ENCODE measurements around the gene GOLGA1. TPM values are rescaled to one million over a fixed set of nuclear protein-coding genes. Genes with fewer than 3 reads are reported as not detected.

Gene GOLGA1
- total and polyA plus RNA-seq, 4 donors = 7.9 to 20.4 (median 13.3) TPM

DNA sequence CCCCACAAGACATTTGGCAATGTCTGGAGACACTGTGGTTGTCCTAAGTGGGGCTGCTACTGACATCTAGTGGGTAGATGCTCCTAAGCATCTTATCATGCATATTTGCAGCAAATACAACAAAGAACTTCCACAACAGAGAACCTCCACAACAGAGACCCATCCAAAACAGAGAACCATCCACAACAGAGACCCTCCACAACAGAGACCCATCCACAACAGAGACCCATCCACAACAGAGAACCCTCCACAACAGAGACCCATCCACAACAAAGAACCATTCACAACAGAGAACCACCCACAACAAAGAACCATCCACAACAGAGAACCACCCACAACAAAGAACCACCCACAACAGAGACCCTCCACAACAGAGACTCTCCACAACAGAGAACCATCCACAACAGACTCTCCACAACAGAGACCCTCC is 46.1 kb downstream of the GOLGA1 start:
- Histone ChIP-seq H3K27ac (ENCODE audit: low read depth in 1 of 2, low read length in 2 of 2) (no peak overlapping the region), H3K4me1 (ENCODE audit: control insufficient read depth in 1 of 2, insufficient read depth in 2 of 2, low read length in 2 of 2) (no peaks in the 10 kb centered on the region), H3K36me3 (ENCODE audit: control insufficient read depth in 1 of 2, insufficient read depth in 2 of 2, low read length in 1 of 2) (peaks cover 4 to 10% of the 10 kb centered on the region in 2 donors), H3K9me3 (ENCODE audit: control insufficient read depth, low read length) (no peaks in the 10 kb centered on the region), H3K4me3 (ENCODE audit: low read length in 2 of 2) (no peak overlapping the region), H3K27me3 (ENCODE audit: control insufficient read depth in 1 of 2, insufficient read depth in 2 of 2, low read length in 1 of 2) (no peaks in the 10 kb centered on the region)
- intact Hi-C loops (cut with DNase I) = no loop called here
- ATAC-seq (ENCODE audit: low FRiP score) = no peak
- DNase-seq = no peak

DNA sequence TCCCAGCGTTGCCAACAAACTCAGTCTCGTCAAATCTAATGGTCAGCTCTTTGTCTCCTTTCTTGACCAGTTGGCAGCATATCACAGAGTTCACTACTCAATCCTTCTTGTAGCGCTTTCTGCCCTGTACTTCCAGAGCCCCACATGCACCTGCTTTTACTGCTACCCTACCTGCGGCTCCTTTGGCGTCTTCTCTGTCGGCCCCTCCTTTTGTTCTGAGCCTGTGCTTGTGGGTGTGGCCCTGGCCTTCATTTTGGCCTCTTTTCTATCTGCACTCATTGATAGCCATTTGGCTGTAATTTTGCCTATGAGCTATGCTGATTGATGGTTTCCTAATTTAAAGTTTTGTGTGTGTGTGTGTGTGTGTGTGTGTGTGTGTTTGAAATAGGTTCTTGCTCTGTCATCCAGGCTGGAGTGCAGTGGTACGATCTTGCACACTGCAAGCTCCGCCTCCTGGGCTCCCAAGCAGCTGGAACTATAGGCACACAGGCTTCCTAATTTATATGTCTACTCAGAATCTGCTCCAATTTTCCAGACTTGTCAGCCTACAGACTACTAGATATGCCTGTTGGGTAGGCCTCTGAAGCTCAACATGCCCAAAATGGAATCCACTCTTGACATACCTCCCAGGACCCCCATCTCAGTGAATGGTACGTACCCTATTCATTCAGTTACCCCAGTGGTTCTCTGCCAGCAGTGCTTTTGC is 46.7 kb downstream of the GOLGA1 start:
- Histone ChIP-seq H3K36me3 (ENCODE audit: control insufficient read depth in 1 of 2, insufficient read depth in 2 of 2, low read length in 1 of 2) (peaks cover 6 to 10% of the 10 kb centered on the region in 2 donors), H3K27ac (ENCODE audit: low read depth in 1 of 2, low read length in 2 of 2) (no peak overlapping the region), H3K9me3 (ENCODE audit: control insufficient read depth, low read length) (no peaks in the 10 kb centered on the region), H3K4me3 (ENCODE audit: low read length in 2 of 2) (no peak overlapping the region), H3K27me3 (ENCODE audit: control insufficient read depth in 1 of 2, insufficient read depth in 2 of 2, low read length in 1 of 2) (no peaks in the 10 kb centered on the region), H3K4me1 (ENCODE audit: control insufficient read depth in 1 of 2, insufficient read depth in 2 of 2, low read length in 2 of 2) (no peaks in the 10 kb centered on the region)
- no peak for ATAC-seq (ENCODE audit: low FRiP score)
- DNase-seq = peak in 1 of 2 donors; percentile 34
- 84 to 86% methylated on average over 9 of the region's 9 CpGs for WGBS, 2 donors
- intact Hi-C loops (cut with DNase I) = no loop called here

DNA sequence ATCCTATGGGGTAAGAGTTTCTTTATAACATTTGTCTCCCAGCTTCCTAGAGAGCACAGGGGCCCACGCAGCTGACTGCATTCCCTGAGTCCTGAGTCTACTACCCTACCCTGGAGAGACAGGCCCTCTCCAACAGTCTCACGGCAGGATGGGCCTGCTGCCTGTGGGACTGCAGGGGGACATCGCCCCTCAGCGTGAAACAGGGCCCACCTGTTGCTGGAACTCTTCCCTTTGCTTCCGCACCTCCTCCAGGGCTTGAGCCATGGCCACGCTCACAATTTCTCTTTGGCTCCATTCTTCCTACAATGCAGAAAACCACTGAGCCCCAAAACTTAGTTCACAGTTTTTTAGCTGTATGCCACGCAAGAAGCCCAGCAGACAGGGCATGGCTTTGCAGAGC is 50.7 kb downstream of the GOLGA1 start:
- H3K27ac ChIP-seq (ENCODE audit: low read depth in 1 of 2, low read length in 2 of 2) = no peak overlapping the region
- no peaks in the 10 kb centered on the region for H3K27me3 ChIP-seq (ENCODE audit: control insufficient read depth in 1 of 2, insufficient read depth in 2 of 2, low read length in 1 of 2)
- no peaks in the 10 kb centered on the region for H3K9me3 ChIP-seq (ENCODE audit: control insufficient read depth, low read length)
- H3K4me3 ChIP-seq (ENCODE audit: low read length in 2 of 2) = no peak overlapping the region
- intact Hi-C loops (cut with DNase I) = no loop called here
- H3K4me1 ChIP-seq (ENCODE audit: control insufficient read depth in 1 of 2, insufficient read depth in 2 of 2, low read length in 2 of 2) = no peaks in the 10 kb centered on the region
- peaks cover 3 to 15% of the 10 kb centered on the region in 2 donors for H3K36me3 ChIP-seq (ENCODE audit: control insufficient read depth in 1 of 2, insufficient read depth in 2 of 2, low read length in 1 of 2)
- DNase-seq (peak in 1 of 2 donors; percentile 43), ATAC-seq (ENCODE audit: low FRiP score) (no peak)
- 95 to 96% methylated on average over 7 of the region's 7 CpGs for WGBS, 2 donors

DNA sequence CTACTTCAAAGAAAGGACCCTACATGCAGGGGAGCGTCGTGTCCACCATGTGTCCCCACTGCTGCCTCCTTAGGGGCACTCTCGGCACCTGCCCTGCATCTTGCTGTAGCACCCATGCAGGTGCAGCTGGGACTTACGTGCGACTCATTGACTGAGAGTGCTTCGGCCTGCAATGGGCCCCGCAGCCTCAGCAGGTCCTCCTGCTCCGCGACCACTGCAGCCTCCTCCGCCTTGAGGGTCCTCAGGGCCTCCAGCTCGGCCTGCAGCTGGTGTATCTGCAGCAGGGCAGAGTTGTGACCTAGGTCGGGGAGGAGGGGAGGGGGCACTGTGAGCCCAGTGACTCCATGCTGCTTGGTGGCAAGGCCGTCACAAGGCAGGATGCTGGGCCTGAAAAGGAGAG is 51.9 kb downstream of the GOLGA1 start:
- no peaks in the 10 kb centered on the region for H3K4me1 ChIP-seq (ENCODE audit: control insufficient read depth in 1 of 2, insufficient read depth in 2 of 2, low read length in 2 of 2)
- H3K36me3 ChIP-seq (ENCODE audit: control insufficient read depth in 1 of 2, insufficient read depth in 2 of 2, low read length in 1 of 2) = peaks cover 3 to 15% of the 10 kb centered on the region in 2 donors
- no peaks in the 10 kb centered on the region for H3K9me3 ChIP-seq (ENCODE audit: control insufficient read depth, low read length)
- DNase-seq (no peak), ATAC-seq (ENCODE audit: low FRiP score) (no peak)
- intact Hi-C loops (cut with DNase I) = no loop called here
- H3K4me3 ChIP-seq (ENCODE audit: low read length in 2 of 2) = no peak overlapping the region
- no peaks in the 10 kb centered on the region for H3K27me3 ChIP-seq (ENCODE audit: control insufficient read depth in 1 of 2, insufficient read depth in 2 of 2, low read length in 1 of 2)
- WGBS, 2 donors = 95 to 98% methylated on average over 13 of the region's 13 CpGs
- no peak overlapping the region for H3K27ac ChIP-seq (ENCODE audit: low read depth in 1 of 2, low read length in 2 of 2)

DNA sequence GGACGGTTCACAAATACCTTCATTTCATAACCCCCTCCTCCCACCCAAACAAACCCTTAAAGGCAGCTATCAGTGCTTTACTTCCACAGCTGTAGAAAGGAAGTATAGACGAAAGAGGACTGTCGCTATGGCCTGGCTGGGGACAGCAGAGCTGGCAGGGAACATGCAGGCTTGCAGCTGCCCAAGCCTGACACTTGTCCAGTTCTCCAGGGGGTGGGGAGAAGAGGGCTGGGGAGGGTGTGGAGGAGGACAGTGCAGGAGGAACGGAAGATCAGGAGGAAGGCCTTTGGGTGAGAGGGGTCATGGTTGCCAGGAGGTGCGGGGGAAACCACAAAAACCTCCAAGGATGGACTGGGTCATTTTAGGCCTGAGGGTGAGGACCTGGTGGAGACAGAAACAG is 53.1 kb downstream of the GOLGA1 start:
- Histone ChIP-seq H3K27me3 (ENCODE audit: control insufficient read depth in 1 of 2, insufficient read depth in 2 of 2, low read length in 1 of 2) (no peaks in the 10 kb centered on the region), H3K27ac (ENCODE audit: low read depth in 1 of 2, low read length in 2 of 2) (no peak overlapping the region), H3K4me3 (ENCODE audit: low read length in 2 of 2) (no peak overlapping the region), H3K9me3 (ENCODE audit: control insufficient read depth, low read length) (no peaks in the 10 kb centered on the region), H3K4me1 (ENCODE audit: control insufficient read depth in 1 of 2, insufficient read depth in 2 of 2, low read length in 2 of 2) (no peaks in the 10 kb centered on the region), H3K36me3 (ENCODE audit: control insufficient read depth in 1 of 2, insufficient read depth in 2 of 2, low read length in 1 of 2) (peaks cover 3 to 15% of the 10 kb centered on the region in 2 donors)
- DNase-seq (no peak), ATAC-seq (ENCODE audit: low FRiP score) (no peak)
- 84 to 89% methylated on average over 5 of the region's 5 CpGs for WGBS, 2 donors
- intact Hi-C loops (cut with DNase I) = no loop called here

DNA sequence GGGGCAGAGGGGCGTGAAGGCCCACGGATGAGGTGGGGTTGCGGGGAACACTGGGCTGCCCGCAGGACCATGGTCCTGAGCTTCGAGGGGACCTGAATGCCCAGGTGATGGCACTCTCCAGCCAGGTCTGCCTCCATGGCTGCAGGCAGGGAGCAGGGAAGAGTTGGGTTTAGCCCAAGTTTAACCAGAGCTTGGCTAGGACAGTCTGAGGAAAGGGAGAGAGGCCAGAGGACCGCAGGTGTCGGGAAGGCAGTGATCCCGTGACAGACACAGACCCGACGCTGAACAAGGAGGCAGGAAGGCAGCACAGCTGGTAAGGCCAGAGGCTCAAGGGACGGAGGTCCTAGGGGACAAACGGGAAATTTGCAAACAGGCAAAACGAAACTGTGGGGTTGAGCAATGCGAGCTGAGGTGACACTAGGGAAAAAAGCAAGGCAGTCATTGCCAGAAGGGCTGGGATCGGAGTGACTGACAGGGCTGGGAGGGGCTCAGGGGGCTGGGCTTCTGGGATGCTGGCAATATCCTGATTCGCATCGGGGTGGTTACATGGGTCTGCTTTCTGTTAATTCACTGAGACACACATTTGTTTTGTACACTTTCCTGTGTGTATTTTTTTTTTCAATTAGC is 53.9 kb downstream of the GOLGA1 start:
- intact Hi-C loops (cut with DNase I) = no loop called here
- no peak for ATAC-seq (ENCODE audit: low FRiP score)
- Histone ChIP-seq H3K4me3 (ENCODE audit: low read length in 2 of 2) (no peak overlapping the region), H3K9me3 (ENCODE audit: control insufficient read depth, low read length) (no peaks in the 10 kb centered on the region), H3K27ac (ENCODE audit: low read depth in 1 of 2, low read length in 2 of 2) (no peak overlapping the region), H3K4me1 (ENCODE audit: control insufficient read depth in 1 of 2, insufficient read depth in 2 of 2, low read length in 2 of 2) (no peaks in the 10 kb centered on the region), H3K27me3 (ENCODE audit: control insufficient read depth in 1 of 2, insufficient read depth in 2 of 2, low read length in 1 of 2) (no peaks in the 10 kb centered on the region), H3K36me3 (ENCODE audit: control insufficient read depth in 1 of 2, insufficient read depth in 2 of 2, low read length in 1 of 2) (peaks cover 3 to 15% of the 10 kb centered on the region in 2 donors)
- WGBS, 2 donors = 88 to 89% methylated on average over 17 of the region's 17 CpGs
- no peak for DNase-seq

DNA sequence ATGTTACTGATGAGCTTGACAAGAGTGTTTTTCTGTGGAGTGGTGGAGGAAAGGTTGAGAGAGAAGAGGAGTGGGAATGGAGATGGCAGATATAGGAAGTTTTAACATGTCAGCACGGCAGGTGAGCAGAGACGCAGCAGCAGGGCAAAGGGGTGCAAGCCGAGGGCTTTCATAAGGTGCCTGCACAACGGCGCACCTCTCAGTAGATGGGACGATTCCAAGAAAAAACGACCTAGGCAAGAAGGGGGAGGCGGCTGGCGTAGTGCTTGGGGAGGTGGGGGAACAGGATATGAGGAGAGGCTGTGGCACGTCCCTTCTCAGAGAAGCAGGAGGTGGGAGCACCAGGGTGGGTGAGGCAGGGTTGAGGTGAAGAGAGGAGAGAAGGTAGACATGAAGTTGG is 54.4 kb downstream of the GOLGA1 start:
- whole genome bisulfite sequencing, 2 donors = 82 to 90% methylated on average over 10 of the region's 10 CpGs

DNA sequence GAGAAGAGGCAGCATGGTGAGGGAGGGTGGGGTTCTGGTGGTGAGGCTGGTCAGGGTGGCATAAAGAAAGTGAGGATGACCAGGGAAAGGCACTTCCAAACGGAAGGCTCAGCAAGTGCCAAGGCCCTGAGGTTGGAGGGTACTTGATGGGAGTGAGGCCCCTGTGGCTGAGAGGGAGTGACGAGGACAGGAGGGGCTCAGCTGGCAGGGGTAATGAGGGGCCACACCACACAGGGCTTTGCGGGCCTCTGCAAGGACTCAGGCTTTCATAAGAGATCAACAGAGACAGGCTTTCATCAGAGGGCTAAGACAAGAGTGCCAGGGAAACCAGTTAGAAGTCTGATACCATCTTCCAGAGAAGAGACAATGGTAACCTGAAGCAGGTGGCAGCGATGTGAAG is 55.3 kb downstream of the GOLGA1 start:
- Histone ChIP-seq H3K9me3 (ENCODE audit: control insufficient read depth, low read length) (no peaks in the 10 kb centered on the region), H3K4me1 (ENCODE audit: control insufficient read depth in 1 of 2, insufficient read depth in 2 of 2, low read length in 2 of 2) (no peaks in the 10 kb centered on the region), H3K4me3 (ENCODE audit: low read length in 2 of 2) (no peak overlapping the region), H3K27ac (ENCODE audit: low read depth in 1 of 2, low read length in 2 of 2) (no peak overlapping the region), H3K36me3 (ENCODE audit: control insufficient read depth in 1 of 2, insufficient read depth in 2 of 2, low read length in 1 of 2) (peaks cover 3 to 15% of the 10 kb centered on the region in 2 donors), H3K27me3 (ENCODE audit: control insufficient read depth in 1 of 2, insufficient read depth in 2 of 2, low read length in 1 of 2) (no peaks in the 10 kb centered on the region)
- DNase-seq (no peak), ATAC-seq (ENCODE audit: low FRiP score) (no peak)
- intact Hi-C loops (cut with DNase I) = no loop called here
- 91 to 96% methylated on average over 4 of the region's 4 CpGs for WGBS, 2 donors

More for the DNA sequence above, 54.4 kb downstream of the GOLGA1 start:
- intact Hi-C loops (cut with DNase I) = no loop called here
- Histone ChIP-seq H3K4me1 (ENCODE audit: control insufficient read depth in 1 of 2, insufficient read depth in 2 of 2, low read length in 2 of 2) (no peaks in the 10 kb centered on the region), H3K4me3 (ENCODE audit: low read length in 2 of 2) (no peak overlapping the region), H3K36me3 (ENCODE audit: control insufficient read depth in 1 of 2, insufficient read depth in 2 of 2, low read length in 1 of 2) (peaks cover 3 to 15% of the 10 kb centered on the region in 2 donors), H3K27me3 (ENCODE audit: control insufficient read depth in 1 of 2, insufficient read depth in 2 of 2, low read length in 1 of 2) (no peaks in the 10 kb centered on the region), H3K9me3 (ENCODE audit: control insufficient read depth, low read length) (no peaks in the 10 kb centered on the region), H3K27ac (ENCODE audit: low read depth in 1 of 2, low read length in 2 of 2) (no peak overlapping the region)
- DNase-seq (no peak), ATAC-seq (ENCODE audit: low FRiP score) (no peak)

DNA sequence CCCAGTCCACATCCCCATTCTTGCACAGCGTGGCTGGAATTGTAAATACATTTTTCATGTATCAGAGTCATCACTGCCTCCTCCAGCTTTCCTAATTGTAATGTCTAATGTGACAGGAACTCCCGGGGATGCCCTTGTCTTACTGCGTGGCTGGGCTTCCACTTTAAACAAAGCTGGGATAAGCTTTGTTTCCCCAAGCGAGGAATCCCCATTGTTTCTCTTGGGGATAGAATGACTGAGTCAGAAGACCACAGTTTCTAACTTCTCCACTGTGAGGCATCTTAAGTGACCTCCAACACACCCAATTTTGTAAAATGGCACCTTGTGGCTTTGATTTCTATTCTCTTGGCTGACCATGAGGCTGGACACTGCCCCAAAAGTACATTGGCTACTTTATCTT is 56.5 kb downstream of the GOLGA1 start:
- H3K27ac ChIP-seq (ENCODE audit: low read depth in 1 of 2, low read length in 2 of 2) = no peak overlapping the region
- 77 to 81% methylated on average over 4 of the region's 4 CpGs for WGBS, 2 donors
- intact Hi-C loops (cut with DNase I) = no loop called here

More for the DNA sequence above, 56.5 kb downstream of the GOLGA1 start:
- H3K4me3 ChIP-seq (ENCODE audit: low read length in 2 of 2) = no peak overlapping the region
- H3K4me1 ChIP-seq (ENCODE audit: control insufficient read depth in 1 of 2, insufficient read depth in 2 of 2, low read length in 2 of 2) = no peaks in the 10 kb centered on the region
- DNase-seq (no peak), ATAC-seq (ENCODE audit: low FRiP score) (no peak)
- H3K36me3 ChIP-seq (ENCODE audit: control insufficient read depth in 1 of 2, insufficient read depth in 2 of 2, low read length in 1 of 2) = peaks cover 0 to 9% of the 10 kb centered on the region in 2 donors
- H3K9me3 ChIP-seq (ENCODE audit: control insufficient read depth, low read length) = no peaks in the 10 kb centered on the region
- no peaks in the 10 kb centered on the region for H3K27me3 ChIP-seq (ENCODE audit: control insufficient read depth in 1 of 2, insufficient read depth in 2 of 2, low read length in 1 of 2)
